GM13977 (cell line): ENCODE measurements around the gene SLC12A9.
"Not testable (repeated sequence)": the region's sequence is repeated elsewhere in the genome, so short reads cannot be mapped to it uniquely, and the experiment has no call there.

Experiments used
- DNase-seq: peaks from one replicate; pipeline ENCODE4 v3.0.0; 2012; ENCODE audit warnings: low spot score
- CTCF ChIP-seq: IDR thresholded peaks from 2 replicates; pipeline ENCODE4 v1.5.1; 2012; ENCODE audit warnings: mild to moderate bottlenecking, control low read depth; ENCODE audit not compliant: insufficient read depth; ENCODE audit errors: extremely low read depth, missing control alignments
- in situ Hi-C: fragments of 300-500 bp; cut with MboI; formaldehyde crosslinking; loops from one replicate; pipeline ENCODE4 v1.12.0; 2022; ENCODE audit warnings: low sequenced_read_pairs, low pct_unique_long_range_greater_than_20kb, mixed read lengths, inconsistent platforms; ENCODE audit not compliant: unreplicated experiment

SLC12A9 gene, protein sequence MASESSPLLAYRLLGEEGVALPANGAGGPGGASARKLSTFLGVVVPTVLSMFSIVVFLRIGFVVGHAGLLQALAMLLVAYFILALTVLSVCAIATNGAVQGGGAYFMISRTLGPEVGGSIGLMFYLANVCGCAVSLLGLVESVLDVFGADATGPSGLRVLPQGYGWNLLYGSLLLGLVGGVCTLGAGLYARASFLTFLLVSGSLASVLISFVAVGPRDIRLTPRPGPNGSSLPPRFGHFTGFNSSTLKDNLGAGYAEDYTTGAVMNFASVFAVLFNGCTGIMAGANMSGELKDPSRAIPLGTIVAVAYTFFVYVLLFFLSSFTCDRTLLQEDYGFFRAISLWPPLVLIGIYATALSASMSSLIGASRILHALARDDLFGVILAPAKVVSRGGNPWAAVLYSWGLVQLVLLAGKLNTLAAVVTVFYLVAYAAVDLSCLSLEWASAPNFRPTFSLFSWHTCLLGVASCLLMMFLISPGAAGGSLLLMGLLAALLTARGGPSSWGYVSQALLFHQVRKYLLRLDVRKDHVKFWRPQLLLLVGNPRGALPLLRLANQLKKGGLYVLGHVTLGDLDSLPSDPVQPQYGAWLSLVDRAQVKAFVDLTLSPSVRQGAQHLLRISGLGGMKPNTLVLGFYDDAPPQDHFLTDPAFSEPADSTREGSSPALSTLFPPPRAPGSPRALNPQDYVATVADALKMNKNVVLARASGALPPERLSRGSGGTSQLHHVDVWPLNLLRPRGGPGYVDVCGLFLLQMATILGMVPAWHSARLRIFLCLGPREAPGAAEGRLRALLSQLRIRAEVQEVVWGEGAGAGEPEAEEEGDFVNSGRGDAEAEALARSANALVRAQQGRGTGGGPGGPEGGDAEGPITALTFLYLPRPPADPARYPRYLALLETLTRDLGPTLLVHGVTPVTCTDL

GRCh38 chr7:100852048-100852872, at the start of gene SLC12A9:
SLC12A9 (plus strand) TSS chr7:100852713; CDS start chr7:100854198, 1,485 bp downstream.
- TF ChIP-seq CTCF, result peak; percentile 96
- in situ Hi-C loops, result loop anchor here (10.0 kb wide), 1 partner anchor 147 kb away; the partner anchor contains the start of gene POP7
- peak; percentile 97 for DNase-seq

DNA sequence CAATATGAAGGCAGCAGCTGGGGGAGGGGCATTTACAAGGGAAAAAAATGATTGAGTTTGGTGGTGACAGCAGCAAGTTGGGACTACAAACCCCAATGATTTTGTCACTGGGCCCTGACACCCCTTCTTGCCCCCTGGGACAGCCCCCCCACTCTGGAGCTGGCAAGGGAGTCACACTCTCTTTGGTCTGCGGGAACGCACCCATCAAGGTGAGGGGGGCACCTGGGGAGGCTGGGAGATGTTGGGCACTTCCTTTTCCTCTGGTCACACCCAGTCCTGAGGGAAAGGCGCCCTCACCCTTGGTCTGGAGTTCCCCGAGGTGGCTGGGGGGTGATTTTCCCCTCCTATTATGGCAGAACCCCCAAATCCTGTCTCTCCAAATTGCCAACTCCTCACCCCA, 49.6 kb upstream of the SLC12A9 start:
- TF ChIP-seq CTCF, result no peak
- no peak for DNase-seq
- in situ Hi-C loops, result no loop called here

GRCh38 chr7:100803398-100804161, 48.9 kb upstream of the SLC12A9 start:
- peak; percentile 94 for DNase-seq
- in situ Hi-C loops, result no loop called here
- TF ChIP-seq CTCF, result no peak

DNA sequence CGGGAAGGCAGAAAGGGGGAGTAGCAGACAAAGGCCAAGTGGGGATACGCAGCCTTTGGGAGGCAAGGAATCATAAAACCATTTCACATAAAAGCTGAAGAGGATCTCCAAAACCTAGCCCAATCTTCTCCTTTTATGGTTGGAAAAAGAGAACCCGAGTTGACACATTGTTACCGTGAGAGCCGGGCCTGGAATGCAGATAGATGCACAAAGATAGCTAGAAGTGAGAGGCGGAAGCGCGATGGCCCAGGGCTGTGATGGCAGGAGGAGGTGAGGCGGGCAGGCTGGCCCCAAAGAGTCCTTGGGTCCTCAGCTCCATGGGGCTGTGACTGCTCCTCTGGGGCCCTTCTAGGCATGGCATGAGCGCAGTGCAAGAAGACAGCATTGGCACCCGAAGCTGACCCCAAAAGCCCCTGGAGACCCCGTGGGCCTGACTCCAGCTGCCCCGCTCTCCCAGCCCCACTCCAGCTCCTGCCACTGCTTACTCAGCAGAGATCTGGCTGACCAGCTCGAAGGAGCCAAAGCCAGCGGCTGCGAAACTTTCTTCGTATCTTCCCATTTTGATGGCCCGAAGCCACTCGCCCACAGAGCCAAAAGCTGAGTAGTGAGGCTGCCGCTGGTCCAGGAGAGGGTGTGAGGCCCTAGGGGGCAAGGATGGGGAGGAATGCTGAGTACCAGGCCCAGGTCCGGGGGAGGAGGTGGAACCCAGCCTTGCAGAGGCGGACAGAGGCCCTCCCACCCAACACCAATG, 47.7 kb upstream of the SLC12A9 start:
- in situ Hi-C loops, result no loop called here

DNA sequence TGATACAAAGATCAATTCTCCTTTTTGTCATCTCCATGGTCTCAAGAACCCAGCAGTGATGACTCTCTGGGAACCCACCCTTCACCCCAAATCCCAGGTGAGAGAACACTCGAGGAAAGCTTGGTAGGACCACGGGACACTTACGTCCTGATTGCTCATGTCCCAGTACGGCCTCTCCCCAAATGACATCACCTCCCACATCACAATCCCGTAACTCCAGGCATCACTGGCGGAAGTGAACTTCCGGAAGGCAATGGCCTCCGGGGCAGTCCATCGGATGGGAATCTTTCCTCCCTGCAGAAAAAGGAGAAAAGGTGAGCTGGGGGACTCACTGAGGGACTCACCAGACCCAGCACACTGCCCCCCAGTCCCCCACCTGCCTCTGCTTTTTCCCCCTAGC, 46.2 kb upstream of the SLC12A9 start:
- no peak for TF ChIP-seq CTCF
- DNase-seq, result no peak
- in situ Hi-C loops, result no loop called here

More for the DNA sequence above, 47.7 kb upstream of the SLC12A9 start:
- no peak for DNase-seq
- no peak for TF ChIP-seq CTCF

DNA sequence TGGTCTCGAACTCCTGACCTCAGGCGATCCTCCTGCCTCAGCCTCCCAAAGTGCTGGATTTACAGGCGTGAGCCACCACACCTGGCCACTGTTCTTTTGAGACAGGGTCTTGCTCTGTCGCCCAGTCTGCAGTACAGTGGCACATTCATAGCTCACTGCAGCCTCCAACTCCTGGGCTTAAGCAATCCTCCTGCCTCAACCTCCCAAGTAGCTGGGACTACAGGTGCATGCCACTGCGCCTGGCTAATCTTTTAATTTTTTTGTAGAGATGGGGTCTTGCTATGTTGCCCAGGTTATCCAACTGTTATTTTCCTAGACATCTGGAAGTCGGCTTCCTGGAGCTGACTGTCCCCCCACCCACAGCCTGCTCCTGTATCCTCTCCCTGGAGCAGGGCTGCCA, 45.6 kb upstream of the SLC12A9 start:
- DNase-seq, in situ Hi-C loops: not testable (repeated sequence)
